NCI-H1417 treated with DMSO at 0.1 percent for 48 hours (cell line): Measurements from ENCODE around the gene FOXP2.
"Not testable (repeated sequence)": the region's sequence is repeated elsewhere in the genome, so short reads cannot be mapped to it uniquely, and the experiment has no call there.

ENCODE experiments used
- DNase-seq: peaks from one replicate; lab custom pipeline; 2025; lab: John Stamatoyannopoulos, UW

Gene FOXP2

DNA sequence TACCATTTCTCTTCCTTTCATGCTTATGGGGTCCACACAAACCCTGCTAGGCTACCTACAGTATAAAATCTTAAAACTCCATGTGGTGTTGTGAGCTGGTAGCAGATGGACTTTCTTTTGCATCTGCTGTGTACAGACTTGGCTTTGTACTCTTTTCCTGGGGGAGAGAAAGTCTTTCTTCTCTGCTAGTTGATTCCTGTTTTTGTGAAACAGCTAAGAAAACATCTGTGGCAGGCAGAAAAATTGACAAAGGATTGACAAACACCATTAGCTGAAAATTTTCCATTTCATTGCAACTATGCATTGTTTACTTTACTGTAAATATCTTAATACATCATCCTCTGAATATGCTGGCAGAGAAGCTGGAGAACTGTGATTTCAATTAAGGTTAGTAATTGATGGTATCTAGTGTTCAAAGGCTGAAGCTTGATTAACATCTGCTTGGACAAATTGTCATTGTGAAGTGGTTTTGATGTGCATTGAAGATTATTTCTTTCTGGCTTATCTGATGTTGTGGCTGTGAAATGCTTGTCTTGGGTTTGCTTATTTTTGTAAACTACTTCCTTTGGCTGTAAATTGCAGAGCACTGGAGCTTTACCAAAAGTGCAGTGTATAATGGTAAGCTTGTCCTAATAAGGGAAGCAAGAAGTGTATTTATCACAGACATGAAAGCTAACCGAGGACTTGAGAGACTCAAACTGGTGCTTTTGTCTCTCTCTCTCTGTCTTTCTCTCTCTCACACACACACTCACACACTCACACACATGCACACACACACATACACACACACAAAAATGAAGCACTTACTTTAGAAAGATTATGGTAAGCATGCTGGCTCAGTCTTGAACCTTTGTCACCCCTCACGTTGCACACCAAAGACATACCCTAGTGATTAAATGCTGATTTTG lies at the start of gene FOXP2:
Gene FOXP2, plus strand, starts transcription at position 660 of the 908 bp plus-strand sequence. CDS start 11,697 bp downstream, outside the sequence.
- DNase-seq, result peak; percentile 72

GRCh38 chr7:114365791-114366190 lies 48.8 kb upstream of the FOXP2 start:
- DNase-seq, result no peak

DNA sequence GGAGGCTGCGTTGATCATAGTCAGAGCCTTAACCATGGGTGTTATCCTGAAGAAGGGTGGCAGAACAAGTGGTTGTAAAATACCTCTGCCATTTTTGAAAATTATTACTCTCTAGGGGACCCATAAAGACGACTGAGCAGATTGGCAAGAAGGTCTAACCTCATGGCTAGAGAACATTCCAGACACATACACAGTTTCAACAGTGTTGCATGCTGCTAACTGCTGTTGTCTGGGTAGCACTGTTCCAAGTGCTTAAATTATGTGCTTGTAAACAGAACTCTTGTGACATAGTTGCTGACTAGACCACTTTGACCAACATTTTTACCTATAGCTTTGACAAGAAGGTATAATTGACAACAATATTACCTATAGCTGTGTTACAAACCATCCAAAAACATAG lies 46.1 kb upstream of the FOXP2 start:
- no peak for DNase-seq

- DNase-seq, result no peak
Observed at GRCh38 chr7:114369294-114369693, 45.3 kb upstream of the FOXP2 start.

DNA sequence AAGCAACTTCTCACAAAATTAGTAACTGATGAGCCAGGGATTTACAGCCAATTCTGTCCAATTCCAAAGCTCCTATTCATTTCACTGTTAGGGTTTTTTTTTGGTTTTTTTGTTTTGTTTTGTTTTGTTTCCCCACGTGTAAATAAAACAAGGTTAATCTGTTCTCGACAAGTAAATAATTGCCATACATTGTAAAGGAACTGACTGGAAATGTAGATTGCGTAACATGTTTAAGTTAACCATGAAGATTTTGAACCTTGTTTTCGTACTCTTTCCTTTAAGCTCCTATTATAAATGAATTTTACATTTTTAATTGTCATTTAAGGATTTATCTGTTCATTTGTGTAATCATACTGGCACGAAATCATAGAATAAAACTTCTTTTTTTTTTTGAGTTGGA lies 42.0 kb upstream of the FOXP2 start:
- no peak for DNase-seq

DNA sequence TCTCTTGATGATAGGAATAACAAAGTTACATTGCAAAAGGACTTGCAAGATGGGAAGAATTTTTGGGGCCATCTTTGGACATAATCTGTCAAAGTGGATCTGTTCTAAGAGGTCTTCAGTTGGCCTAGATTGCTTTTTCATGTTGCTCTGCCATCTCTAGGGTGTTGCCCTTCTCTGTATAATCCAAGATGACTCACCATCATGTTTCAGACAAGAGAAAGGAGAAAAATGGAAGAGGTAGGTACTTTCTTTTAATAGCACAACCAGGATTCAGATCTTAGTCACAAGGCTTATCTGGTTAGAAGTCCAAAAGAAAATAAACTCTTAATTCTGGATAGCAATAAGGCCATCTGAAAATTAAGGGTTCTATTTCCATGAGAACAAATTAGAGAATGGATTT lies 38.7 kb upstream of the FOXP2 start:
- no peak for DNase-seq

- not testable (repeated sequence) for DNase-seq
Observed at GRCh38 chr7:114383946-114384345, 30.7 kb upstream of the FOXP2 start.

- DNase-seq, result not testable (repeated sequence)
Observed at GRCh38 chr7:114384346-114384745, 30.3 kb upstream of the FOXP2 start.

DNA sequence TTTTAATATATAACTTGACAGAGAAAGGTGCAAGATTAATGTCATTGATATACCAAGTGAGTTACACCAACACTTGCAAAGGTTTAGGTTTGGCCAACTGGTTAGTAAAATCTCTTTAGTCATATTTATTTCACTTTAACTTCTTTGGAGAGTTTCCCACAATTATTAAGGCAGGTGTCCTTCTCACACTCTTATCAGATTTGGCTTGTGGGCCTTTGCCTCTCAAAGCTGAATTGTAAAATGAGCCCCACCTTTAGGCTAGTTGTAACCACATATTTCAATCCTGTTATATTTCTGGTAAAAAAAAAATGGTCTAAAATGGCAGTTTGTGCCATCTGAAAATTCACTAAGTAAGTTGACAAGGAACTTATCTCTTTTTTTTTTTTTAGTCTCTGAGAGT lies 26.6 kb upstream of the FOXP2 start:
- DNase-seq, result no peak

DNA sequence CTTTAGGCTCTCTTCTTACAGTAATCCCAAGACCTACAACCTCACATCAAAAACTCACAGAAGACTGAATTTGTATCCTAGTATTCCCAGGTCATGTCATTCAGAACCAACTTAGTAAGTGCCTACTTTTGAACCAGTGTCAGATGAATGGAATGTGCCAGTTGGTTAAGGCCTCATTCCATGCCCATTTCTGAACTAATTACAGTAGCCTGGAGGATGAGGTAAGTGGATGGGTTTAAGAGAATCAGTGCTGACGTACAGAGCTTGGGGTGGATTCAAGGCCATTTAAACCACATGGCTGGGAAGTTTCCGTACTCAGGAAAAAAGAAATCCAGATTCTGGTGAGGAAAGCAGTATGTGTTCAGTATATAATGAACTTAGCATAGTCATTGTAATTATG lies 21.9 kb upstream of the FOXP2 start:
- DNase-seq, result no peak

GRCh38 chr7:114402876-114403635 lies 11.6 kb upstream of the FOXP2 start:
- DNase-seq, result no peak

GRCh38 chr7:114405427-114405826 lies 9.2 kb upstream of the FOXP2 start:
- peak; percentile 77 for DNase-seq

GRCh38 chr7:114409750-114410149 lies 4.9 kb upstream of the FOXP2 start:
- no peak for DNase-seq

DNA sequence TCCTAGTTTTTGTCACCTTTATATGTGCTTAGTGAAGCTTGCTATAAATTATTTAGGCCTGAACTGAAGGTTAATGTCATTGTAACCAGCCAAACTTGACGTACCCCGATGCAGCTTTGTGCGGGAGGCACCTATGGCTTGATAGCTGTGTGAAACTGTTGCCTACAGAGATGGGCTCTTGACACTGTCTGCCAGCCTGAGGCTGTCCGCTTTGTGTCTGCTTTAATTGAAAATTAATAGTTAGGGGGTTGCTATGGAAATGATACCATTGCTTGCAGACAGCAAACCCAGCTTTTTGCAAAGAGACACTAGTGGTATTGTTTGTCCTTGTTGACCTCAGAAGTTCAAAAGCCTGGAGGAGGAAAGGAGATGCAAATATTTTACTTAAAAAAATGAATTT lies 2.1 kb upstream of the FOXP2 start:
- peak; percentile 85 for DNase-seq

DNA sequence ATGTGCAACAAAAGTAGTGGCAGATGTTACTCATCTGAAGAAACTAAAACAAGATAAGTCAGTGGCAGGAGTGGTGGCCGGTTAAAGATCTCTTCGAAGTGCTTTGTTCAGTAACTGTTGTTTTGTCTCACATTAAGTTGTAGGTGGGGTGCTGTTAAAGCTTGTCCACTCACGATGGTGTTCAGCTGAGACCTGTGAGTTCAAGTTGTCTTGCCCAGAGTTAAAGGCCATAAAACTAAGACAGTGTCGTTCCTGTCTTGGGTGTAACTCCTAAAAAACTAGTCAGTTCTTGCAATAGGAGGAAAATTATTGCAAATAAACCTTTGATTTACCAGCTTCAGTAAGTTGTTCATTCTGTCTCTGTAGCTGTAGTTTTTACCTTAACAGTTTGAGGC lies 857 bp upstream of the FOXP2 start:
- no peak for DNase-seq

GRCh38 chr7:114415064-114415989 lies 712 bp downstream of the FOXP2 start:
- no peak for DNase-seq

- no peak for DNase-seq
Observed at GRCh38 chr7:114416129-114416990, 1.7 kb downstream of the FOXP2 start.

DNA sequence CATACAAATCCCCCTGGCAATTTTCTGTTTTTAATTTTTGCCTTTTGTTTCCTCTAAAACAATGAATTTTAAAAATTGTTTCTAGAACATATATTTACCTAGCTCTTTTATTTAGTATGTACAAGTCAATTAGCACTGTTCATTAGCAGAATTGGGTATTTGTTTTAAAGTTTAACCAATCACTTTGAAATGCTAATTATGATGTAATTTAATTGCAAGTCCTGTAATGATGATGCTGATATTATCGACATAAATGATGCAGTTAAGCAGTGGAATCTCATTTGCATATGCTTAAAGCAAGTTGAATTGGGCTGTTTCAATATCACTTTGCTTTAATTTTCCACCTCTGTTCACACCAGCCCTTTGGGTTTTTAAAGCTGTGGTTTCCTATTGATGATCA lies 2.7 kb downstream of the FOXP2 start:
- no peak for DNase-seq

DNA sequence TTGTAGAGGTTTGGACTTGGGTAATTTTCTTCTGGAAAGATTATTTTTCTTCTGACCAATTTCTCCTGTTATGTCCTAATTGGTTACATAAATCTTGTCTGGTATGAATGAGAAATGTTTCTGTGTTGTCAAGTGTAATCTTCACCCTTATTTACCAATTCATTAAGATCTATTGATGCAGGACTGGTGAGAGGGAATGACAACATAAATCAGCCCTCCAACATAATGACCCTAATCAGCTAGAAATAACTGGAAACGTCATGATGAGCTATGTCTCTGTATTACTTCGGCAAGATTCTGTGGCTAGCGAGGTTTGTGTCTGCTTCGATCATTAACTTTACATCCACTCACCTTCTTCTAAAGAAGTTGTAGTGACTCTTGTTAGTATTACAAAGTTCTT lies 3.5 kb downstream of the FOXP2 start:
- peak; percentile 81 for DNase-seq

DNA sequence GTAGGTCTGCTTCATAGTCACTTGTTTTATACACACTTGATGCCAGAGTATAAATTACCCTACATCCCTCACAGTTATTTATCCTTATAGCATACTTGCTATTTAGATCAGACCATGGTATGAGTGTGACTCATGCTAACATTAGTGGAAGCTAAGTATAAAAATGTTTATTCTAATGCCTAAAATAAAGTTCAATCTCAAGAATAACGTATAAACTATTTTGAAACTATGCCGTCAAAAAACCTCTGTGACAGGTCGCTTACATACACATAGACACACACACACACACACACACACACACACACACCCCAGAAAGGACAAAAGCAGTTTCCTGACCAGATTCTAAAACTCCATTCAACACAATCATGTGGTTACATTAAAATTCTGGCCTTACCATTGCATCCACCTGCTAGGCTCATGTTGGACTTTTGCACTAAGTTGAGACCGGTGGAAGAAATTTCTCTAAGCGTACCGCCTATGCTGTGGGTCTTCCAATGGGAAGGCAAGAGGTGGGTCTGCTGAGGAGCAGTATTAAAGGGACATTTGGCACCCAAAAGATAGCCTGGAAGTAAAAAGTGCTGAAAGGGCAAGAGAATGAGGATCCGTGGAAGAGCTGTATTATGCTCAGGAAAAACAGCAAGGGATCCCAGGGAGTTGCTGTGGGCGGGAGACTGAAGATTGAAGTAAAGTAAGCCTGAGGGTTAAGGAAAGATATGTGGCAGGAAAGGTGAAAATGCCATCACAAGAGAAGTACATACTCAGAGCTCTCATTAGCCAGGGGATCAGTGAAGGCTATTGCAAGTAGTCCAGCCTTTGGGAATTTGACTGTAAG lies 5.0 kb downstream of the FOXP2 start:
- DNase-seq, result no peak
